GM20431 (cell line): ENCODE results near the gene PFDN1.

Experiments used
- in situ Hi-C: fragments of 300-500 bp; cut with MseI, MboI; formaldehyde crosslinking; loops from one replicate; pipeline ENCODE4 v1.15.0; 2020; ENCODE audit warnings: low sequenced_read_pairs; ENCODE audit not compliant: unreplicated experiment

PFDN1 gene

DNA sequence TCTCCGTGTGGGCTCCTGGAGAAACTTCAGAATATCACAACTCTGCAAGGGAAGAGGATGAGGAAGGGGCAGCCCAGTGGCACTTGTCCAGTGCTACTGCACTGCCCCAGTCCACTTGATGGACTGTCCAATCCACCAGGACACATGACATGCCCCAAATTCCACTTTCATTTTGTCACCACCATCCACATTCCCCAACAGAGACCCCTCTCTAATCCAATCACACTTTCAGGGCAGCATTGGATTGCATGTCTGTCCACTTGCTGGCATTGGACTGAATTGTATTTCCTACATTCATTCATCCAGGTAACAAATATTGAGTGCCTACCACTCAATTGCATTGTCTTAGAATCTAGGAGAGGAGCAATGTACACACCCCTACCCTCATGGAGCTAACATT lies 28.7 kb upstream of the PFDN1 start:
- in situ Hi-C loops = no loop called here

DNA sequence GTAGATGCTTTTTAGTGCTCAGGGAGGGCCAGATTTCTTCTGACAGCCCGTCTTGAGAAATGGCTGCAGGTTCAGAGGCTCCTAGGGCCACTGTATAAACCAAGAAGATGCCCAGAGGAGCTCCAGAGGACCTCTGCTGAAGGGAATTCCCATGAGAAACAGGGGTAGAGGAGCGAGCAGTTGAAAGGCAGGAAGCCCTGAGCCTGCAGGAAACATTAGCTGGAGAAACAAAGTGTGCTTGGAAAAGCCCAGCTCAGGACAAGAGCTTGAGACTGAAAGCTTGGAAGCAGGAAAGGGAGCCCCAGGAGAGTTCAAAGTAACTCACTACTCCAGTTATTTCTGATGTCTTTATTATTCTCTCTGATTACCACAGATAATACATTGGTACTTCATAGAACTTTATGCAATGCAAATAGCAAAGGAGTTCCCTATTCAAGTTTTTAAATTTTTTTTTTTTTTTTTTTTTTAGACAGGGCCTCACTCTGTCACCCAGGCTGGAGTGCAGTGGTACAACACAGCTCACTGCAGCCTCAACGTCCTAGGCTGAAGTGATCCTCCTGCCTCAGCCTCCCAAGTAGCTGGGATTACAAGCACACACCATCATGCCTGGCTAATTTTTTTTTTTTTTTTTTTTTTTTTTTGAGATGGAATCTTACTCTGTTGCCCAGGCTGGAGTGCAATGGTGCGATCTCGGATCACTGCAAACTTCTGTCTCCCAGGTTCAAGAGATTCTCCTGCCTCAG lies 27.0 kb upstream of the PFDN1 start:
- in situ Hi-C loops = no loop called here

DNA sequence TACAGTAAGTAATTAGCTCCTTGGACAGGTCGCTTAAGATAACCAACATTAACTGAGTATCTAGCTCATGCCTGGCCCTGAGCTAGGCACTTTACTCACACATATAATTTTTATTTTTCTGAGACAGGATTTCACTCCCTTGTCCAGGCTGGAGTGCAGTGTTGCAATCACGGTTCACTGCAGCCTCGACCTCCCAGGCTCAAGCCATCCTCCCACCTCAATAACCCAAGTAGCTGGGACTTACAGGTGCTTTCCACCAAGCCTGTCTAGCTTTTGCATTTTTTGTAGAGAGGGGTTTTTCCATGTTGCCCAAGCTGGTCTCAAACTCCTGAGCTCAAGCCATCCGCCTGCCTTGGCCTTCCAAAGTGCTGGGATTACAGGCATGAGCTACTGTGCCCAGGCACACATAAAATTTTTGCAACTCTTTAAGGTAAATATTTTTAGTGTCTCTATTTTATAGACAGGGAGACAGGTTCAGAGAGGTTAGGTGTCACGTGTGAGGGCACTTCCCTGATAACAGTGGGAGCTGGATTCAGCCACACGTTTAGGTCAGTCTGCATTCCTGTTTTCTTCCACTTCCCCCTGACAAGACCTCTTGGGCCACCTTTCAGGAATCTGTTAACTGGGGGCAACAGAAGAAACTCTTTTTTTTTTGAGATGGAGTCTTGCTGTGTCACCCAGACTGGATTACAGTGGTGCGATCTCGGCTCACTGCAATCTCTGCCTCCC lies 25.3 kb upstream of the PFDN1 start:
- in situ Hi-C loops = no loop called here

DNA sequence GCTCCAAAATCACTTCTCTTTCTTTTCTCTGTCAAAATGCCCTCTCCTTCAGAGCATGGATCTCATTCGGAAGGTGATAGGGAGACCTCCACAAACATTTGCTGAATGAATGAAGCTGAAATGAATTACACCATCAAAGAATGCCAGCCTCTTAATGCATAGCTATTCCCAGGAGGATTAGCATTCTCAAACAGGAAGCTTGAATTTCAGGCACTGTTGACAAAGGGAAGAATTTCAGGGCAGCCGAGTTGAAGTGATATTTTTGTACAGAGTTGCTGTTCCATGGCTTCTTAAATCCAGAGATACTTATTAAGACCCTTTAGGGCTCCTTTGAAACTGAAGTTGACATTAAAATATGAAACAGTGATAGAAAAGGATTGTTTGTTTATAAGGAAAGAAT lies 24.7 kb upstream of the PFDN1 start:
- in situ Hi-C loops = no loop called here

DNA sequence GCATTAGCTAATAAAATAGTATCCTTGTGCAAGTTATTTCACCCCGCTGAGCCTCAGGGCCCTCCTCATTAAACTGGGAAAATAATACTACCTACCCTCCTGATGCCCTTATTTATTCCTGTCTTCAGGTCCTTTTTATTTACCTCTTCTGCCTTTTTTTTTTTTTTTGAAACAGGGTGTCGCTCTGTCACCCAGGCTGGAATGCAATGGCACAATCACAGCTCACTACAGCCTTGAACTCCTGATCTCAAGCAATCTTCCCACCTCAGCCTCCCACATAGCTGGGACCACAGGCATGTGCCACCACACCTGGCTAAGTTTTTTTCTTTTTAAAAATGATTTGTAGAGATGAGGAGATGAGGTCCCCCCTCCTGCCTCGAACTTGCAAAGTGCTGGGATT lies 22.6 kb upstream of the PFDN1 start:
- in situ Hi-C loops = no loop called here

DNA sequence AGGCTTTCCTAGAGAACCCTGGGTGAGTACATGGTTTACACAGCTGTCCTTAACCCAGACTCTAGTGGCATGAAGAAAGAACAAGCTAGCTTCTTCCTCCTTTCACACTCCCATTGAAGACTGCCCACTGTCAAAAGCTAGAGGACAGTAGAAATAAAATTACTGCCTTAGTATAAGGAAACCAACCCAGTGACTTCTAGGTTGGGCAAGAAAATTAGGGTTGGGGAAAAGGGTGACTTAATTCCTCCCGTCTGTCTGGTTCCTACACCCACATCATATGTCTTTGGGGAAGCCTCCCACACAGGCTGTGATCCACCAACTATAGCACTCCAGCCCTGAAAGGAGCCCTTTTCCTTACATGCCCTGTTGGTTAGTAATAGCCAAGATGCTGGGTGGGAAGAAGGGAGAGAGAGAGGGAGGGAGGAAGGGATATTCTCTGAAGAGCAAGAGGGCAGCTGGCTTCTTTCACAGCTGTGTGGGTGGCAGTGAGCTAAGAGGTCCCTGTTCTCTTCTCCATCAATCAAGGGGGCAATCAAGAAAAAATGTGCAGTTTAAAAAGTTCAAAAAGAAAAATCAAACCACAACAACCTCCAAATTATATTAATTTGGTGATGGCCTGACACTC lies 21.8 kb upstream of the PFDN1 start:
- in situ Hi-C loops = no loop called here

DNA sequence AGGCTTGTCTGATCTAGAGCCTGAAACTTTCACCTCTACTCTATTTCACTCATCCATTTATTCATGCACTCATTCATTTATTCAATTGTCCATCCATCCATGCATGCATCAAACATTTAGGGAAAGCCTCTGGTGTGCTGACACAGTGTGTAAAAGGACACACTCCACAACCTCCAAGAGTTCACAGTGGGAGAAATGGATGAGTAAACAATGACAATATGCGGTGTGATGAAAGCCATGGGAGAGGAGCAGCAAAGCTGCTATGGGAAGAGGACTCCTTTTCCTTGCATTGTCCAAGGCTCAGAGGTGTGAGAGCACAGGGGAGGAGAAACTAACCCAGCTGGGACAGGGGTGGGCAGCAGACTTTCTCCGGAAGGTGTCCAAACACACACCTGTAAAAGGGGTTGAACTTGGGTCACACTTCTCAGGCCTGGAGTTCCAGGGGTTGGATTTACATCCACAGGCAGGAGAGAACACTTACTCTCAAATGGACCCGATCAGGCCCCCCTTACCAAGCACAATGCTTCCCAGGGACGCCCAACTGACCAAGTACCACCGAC lies 21.2 kb upstream of the PFDN1 start:
- in situ Hi-C loops = no loop called here

DNA sequence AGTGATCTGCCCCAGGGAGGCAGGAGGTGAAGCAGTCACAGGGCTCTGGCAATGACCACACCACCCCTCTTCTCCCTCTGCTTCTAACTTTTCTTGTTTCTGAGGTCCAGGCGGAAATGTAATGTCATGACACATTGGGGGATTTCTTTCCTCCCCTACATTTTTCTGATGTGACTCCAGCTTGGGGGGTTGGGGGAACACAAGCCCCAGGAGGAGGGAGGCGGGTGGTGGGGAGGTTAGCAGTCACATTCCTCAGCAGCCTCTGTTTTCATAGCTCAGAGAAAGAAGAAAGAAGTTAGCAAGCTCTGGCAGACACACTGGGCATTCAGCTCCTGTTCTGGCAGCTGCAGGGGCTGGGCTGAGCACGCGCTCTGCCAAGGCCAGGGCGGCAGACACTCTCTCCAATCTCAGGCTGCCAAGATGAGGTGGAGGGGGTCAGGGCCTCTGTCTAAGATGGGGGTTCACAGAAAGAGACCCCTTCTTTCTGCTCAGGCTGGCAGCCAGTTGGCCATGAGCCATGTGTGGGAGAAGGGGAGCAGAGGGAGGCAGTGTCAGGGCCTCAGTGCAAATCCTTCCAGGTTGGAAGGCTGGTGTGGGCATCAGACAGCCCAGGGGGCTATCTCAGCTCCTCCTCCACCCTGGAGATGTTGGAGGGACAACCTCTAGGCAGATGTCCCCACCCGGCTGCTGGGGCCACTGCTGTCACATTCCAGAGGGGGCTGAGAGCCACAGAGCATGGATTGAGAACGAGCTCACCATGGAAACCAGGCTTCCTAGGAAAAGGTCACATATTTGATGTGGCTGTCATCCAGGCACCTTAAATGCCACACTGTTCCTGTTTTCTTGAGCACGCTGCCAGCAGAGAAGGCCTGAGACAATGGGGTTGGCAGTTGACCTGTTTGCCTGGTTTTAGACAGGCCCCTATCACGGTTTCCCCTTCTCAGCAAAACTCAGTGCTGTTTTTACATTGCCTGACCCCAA lies 20.1 kb upstream of the PFDN1 start:
- in situ Hi-C loops = no loop called here

DNA sequence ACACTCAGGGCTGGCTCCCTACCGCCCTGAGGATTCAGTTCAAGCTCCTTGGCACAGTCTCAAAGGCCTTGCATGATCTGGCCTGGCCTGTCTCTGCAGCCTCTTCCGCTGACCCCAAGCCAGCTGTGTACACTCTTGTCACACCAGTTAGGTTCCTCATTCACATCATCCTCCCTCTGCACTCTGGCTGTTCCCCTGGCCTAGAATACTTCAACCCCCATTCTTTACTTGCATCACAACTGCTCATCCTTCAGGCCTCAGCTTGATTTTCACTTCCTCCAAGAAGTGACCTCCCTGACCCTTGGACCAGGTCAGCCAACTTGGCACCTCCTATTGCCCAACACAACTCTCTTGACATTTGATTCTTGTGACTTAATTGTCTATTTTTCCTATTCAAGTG lies 18.9 kb upstream of the PFDN1 start:
- in situ Hi-C loops = no loop called here

DNA sequence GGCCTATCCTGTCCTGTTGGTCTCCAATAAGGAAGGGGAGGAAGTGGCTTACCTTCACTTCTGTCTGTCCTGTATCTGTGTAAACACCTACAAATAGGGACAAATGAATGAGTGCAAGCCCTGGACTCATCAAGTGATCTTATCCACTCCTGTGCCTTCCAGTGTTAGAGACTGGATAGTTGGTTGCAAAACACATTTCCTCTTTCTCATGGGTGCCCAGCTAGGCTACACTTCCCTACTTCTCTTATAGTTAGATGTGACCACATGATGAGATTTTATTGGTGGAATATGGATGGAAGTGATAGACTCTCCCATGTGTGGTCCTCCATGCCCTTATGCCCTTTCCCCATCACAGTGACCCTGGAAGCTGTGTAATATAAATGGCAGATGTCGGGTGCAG lies 16.9 kb upstream of the PFDN1 start:
- in situ Hi-C loops = no loop called here

DNA sequence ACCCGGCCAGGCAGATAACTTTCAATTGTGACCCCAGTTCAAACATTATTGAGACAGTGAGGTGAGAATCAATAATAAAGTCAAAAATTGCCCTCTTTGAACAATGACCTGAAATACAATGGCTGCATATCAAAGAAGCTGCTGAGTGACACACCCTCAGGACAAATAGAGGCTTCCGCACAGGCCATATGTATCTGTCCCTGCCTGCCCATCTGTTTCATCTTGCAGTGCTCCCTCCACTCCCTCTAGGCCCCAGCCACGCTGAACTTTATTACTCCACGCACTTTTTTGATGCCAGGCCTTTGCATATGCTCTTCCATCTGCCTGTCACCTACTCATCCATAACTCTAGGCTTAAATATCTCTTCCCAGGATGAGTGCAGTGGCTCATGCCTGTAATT lies 15.9 kb upstream of the PFDN1 start:
- in situ Hi-C loops = no loop called here

DNA sequence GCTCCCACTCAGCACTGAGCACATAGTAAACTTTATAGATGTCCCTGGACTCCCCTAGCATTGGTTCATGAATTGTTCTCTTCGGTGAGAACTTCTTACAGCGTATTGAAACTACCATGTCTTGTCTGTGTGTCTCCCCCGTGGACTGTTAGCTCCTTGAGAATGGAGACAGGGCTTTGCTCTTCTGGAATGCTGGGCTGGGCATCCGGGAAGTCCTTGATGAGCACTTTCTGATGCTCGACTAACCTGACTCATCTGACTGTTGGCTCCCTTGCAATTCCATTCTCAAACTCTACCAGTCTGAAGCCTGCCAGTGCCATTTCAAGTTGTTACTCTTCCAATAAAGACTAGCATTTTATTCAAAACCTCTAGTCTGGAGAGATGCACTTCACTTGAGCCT lies 15.0 kb upstream of the PFDN1 start:
- in situ Hi-C loops = no loop called here

DNA sequence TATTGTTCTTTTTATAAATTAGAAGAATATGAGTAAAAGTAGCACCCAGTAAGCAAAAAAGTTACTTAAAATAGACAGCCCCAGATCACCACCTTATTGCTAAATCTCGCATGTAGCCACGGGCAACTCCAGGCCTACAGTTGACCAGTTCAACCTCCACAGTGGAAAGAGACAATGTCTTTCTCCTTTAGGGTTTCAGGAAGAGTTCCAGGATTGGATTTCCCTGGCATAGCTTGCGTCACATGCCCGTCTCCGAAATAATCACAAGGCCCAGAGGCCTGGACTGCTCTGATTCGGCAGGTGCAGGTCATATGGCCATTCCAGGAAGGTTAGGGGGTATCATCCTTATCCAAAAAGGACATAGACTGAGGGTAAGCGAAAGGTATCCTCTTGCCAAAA lies 9.9 kb upstream of the PFDN1 start:
- in situ Hi-C loops = no loop called here

DNA sequence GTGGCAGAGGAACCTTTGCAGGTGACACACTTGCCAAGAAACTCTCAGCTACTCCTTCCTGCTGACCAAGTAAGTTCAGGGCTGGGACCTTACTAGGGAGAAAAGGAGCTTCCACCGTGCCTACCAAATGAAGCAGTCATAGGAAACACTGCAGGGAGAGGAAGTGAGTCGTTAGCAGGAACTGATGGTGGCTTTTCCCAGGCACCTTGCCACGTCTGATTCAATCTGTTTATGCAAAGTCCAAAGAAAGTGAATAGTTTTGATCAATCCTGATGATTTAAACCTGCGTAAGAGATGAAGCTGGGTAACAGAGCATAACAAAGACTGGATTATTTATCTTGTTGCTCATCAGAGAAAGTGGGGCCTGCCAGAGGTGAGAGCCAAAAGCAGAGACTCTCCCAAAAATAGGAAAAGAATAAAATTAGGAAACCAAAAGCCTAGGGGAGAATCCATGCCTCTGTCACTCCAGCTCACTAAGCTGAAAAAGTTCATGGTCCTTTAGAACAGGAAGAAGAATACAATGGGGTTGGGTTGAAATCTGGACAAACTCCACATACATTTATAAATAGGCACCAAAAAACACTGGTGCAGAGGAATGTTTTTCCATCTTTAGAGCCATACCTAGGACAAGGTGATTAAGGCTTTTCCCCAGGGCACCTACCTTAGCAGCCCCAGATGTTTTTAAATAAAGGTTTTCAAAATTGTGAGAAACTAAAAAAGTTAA lies 9.3 kb upstream of the PFDN1 start:
- in situ Hi-C loops = no loop called here

DNA sequence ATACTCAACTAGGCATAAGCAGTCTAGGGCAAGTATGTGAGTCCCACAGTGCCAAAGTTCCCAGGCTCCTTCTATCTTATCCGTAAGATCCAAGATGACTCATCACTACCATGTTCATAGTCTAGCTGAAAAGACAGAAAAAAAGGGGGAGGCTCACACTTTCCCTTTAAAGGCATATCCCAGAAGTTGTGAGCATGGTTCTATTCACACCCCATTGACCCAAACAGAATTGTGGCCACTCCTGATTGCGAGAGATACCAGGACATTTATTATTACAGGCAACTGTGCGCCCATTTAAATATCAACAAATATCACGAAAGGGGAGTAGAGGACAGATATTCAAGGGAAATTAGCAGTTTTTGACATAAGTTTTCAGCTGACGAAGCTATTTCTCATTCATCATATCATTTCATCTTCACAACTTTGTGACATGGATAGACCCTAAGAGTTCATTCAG lies 8.1 kb upstream of the PFDN1 start:
- in situ Hi-C loops = no loop called here

DNA sequence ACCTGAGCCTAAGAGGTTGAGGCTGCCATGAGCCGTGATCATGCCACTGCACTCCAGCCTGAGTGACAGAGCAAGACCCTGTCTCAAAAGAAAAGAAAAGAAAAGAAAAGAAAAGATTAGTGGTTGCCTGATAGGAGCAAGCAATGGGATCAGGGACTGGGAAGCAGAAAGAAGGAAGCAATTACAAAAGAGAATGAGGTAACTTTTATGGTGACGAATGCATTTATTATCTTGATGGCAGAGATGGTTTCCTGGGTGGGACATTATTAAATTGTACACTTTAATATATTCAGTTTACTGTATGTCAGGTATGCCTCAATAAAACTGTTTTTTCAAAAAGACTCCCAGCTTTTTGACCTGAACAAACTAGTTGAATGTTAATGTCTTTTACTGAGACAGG lies 7.5 kb upstream of the PFDN1 start:
- in situ Hi-C loops = no loop called here

DNA sequence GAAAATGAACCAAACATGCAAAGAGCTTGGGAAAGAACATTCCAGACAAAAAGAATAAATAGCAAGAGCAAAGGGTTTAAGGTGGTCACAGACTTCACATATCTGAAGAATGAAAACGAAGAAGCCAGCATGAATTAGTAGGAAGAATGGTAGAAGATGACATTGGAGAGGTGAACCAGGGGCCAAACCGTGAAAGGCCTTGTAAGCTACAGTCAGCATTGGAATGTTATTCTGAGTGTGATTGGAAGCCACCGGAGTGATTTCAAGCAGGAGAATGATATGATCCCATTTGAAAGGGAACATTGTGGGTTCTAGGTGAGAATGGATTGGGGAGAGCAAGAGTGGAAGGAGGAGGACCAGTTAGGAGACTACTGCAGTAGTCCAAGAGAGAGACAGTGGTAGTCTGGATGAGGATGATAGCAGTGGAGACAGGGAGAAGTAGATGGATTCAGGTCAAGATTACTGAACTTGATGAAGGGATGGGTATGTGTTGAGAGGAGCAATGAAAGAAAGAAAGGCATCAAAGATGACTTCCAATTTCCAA lies 6.9 kb upstream of the PFDN1 start:
- in situ Hi-C loops = no loop called here

DNA sequence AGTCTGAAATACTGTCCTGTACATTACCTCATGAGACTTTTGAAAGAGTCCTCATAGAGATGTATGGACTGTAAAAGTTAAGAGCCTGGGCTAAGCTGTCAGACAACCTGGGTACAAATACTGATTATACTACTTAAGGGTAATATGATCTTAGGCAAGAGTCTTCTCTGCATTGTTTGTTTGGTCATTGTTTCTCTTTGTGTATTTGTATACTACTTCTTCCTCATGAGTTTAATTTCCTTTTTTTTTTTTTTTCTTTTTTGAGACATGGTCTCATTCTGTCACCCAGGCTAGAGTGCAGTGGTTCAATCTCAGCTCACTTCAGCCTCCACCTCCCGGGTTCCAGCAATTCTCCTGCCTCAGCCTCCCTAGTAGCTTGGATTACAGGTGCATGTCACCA lies 2.6 kb upstream of the PFDN1 start:
- in situ Hi-C loops = no loop called here

DNA sequence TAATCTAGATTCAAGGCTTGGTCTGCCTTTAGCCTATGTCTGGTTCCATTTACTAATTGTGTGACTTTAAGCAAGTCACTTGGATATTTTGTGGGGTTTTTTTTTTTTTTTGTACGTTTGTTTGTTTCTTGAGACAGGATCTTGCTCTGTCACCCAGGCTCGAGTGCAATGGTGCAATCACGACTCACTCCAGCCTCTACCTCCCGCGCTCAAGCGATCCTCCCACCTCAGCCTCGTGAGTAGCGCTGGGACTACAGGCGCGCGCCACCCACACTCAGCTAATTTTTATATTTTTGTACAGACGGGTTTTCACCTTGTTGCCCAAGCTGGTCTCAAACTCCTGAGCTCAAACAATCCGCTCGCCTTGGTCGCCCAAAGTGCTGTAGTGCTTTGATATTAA lies 1.1 kb upstream of the PFDN1 start:
- in situ Hi-C loops = no loop called here
